Endodermal cell (in vitro differentiated cells): ENCODE measurements around the gene LRMDA. TPM values are rescaled to one million over a fixed set of nuclear protein-coding genes. Genes with fewer than 3 reads are reported as not detected.

Source experiments
- DNase-seq: peaks from one replicate; pipeline ENCODE4 v3.0.0-alpha.2; 2017
- H3K27ac ChIP-seq: 2 replicates; pipeline ENCODE4 v1.5.1; 2013; ENCODE audit warnings: mild to moderate bottlenecking, low read depth, low read length, moderate library complexity
- H3K27me3 ChIP-seq: 2 replicates; pipeline ENCODE4 v1.6.1; 2013; ENCODE audit warnings: mild to moderate bottlenecking, low read length, moderate library complexity; ENCODE audit not compliant: insufficient read depth, control insufficient read depth, poor library complexity, severe bottlenecking
- H3K36me3 ChIP-seq: 2 replicates; pipeline ENCODE4 v1.7.0; 2013; ENCODE audit warnings: mild to moderate bottlenecking, low read length, moderate library complexity; ENCODE audit not compliant: control insufficient read depth, insufficient read depth
- H3K4me1 ChIP-seq: one replicate; pipeline ENCODE4 v1.7.0; 2013; ENCODE audit warnings: low read length; ENCODE audit not compliant: control insufficient read depth, insufficient read depth
- H3K4me3 ChIP-seq: 2 replicates; pipeline ENCODE4 v1.5.1; 2013; ENCODE audit warnings: mild to moderate bottlenecking, low read length, moderate library complexity
- H3K9ac ChIP-seq: 2 replicates; pipeline ENCODE4 v1.6.1; 2013; ENCODE audit warnings: mild to moderate bottlenecking, low read length, moderate library complexity; ENCODE audit not compliant: poor library complexity, severe bottlenecking; ENCODE audit errors: extremely low read depth
- H3K9me3 ChIP-seq: 2 replicates; pipeline ENCODE4 v1.6.1; 2013; ENCODE audit warnings: mild to moderate bottlenecking, low read length, moderate library complexity; ENCODE audit not compliant: control insufficient read depth
- H3K27ac Mint-ChIP-seq: 2 replicates; pipeline ENCODE4 v1.8.0; 2020; ENCODE audit warnings: mixed read lengths
- H3K27me3 Mint-ChIP-seq: 2 replicates; pipeline ENCODE4 v1.8.0; 2021; ENCODE audit warnings: mild to moderate bottlenecking, mixed read lengths; ENCODE audit not compliant: insufficient read depth
- H3K36me3 Mint-ChIP-seq: 2 replicates; pipeline ENCODE4 v1.8.0; 2020; ENCODE audit warnings: low read depth, mixed read lengths
- H3K4me1 Mint-ChIP-seq: 2 replicates; pipeline ENCODE4 v1.8.0; 2020; ENCODE audit warnings: mixed read lengths
- H3K4me3 Mint-ChIP-seq: 2 replicates; pipeline ENCODE4 v1.8.0; 2020; ENCODE audit warnings: mild to moderate bottlenecking, moderate library complexity, mixed read lengths
- H3K9me3 Mint-ChIP-seq: 2 replicates; pipeline ENCODE4 v1.8.0; 2020; ENCODE audit warnings: mild to moderate bottlenecking, mixed read lengths
- CTCF ChIP-seq: fragments of 200-600 bp; sonication (generic); conservative IDR thresholded peaks from 2 replicates; pipeline ENCODE4 v1.5.0; 2021; ENCODE audit warnings: antibody characterized with exemption, mild to moderate bottlenecking
- WGBS, 2 experiments: methylation state at CpG; one replicate each; pipeline versions ENCODE4 v1.1.5 to v1.1.7; 2013; ENCODE audit warnings: missing lambda C conversion rate in 2 of 2, mixed read lengths in 1 of 2; ENCODE audit not compliant: insufficient coverage in 1 of 2, insufficient read length in 1 of 2; 5-methylcytosine and 5-hydroxymethylcytosine counted together
- total RNA-seq, 2 donors: library from RNA; stranded (reverse); fragmentation: NEBNext Ultra II Directional in 1 of 2; extraction: Animal tissue kit (Norgen Biotek cat#: 25700) in 1 of 2; gene quantifications; 2 replicates in 1 of 2; 3 replicates in 1 of 2; pipeline ENCODE4 v1.2.1, GENCODE V29; 2021

LRMDA gene
- total RNA-seq, 2 donors from 2014 or later = 1.7 to 5.1 TPM

GRCh38 chr10:76125900-76126299, 694.5 kb downstream of the LRMDA start:
- Histone ChIP-seq H3K9ac (no peak overlapping the region), H3K9me3 (no peaks in the 10 kb centered on the region), H3K4me1 (no peaks in the 10 kb centered on the region), H3K4me3 (no peak overlapping the region), H3K36me3 (no peaks in the 10 kb centered on the region), H3K27ac (no peak overlapping the region), H3K27me3 (no peaks in the 10 kb centered on the region)
- WGBS, 2 experiments = 85 to 97% methylated on average over 2 of the region's 2 CpGs
- Mint-ChIP-seq H3K4me3 (no peak overlapping the region), H3K9me3 (no peaks in the 10 kb centered on the region), H3K4me1 (no peaks in the 10 kb centered on the region), H3K27me3 (peaks cover 2% of the 10 kb centered on the region), H3K36me3 (no peaks in the 10 kb centered on the region), H3K27ac (no peak overlapping the region)
- DNase-seq = no peak
- TF ChIP-seq CTCF = no peak

GRCh38 chr10:76126607-76127527, 695.4 kb downstream of the LRMDA start:
- Histone ChIP-seq H3K27me3 (no peaks in the 10 kb centered on the region), H3K9me3 (no peaks in the 10 kb centered on the region), H3K27ac (no peak overlapping the region), H3K4me3 (no peak overlapping the region), H3K4me1 (no peaks in the 10 kb centered on the region), H3K36me3 (no peaks in the 10 kb centered on the region), H3K9ac (no peak overlapping the region)
- Mint-ChIP-seq H3K36me3 (no peaks in the 10 kb centered on the region), H3K27ac (no peak overlapping the region), H3K4me1 (no peaks in the 10 kb centered on the region), H3K27me3 (peaks cover 2% of the 10 kb centered on the region), H3K9me3 (no peaks in the 10 kb centered on the region), H3K4me3 (no peak overlapping the region)
- no peak for TF ChIP-seq CTCF
- DNase-seq = no peak
- WGBS, 2 experiments = 94% methylated on average over 4 to 5 of the region's 5 CpGs

- no peak overlapping the region for H3K4me3 Mint-ChIP-seq
- Histone ChIP-seq H3K36me3 (no peaks in the 10 kb centered on the region), H3K4me1 (no peaks in the 10 kb centered on the region), H3K4me3 (no peak overlapping the region), H3K9ac (no peak overlapping the region), H3K27me3 (no peaks in the 10 kb centered on the region), H3K9me3 (no peaks in the 10 kb centered on the region), H3K27ac (no peak overlapping the region)
- H3K36me3 Mint-ChIP-seq = no peaks in the 10 kb centered on the region
- H3K9me3 Mint-ChIP-seq = no peaks in the 10 kb centered on the region
- 88% methylated on average over 6 of the region's 6 CpGs; no CpG with 5 or more reads in 1 of the 2 experiments for WGBS, 2 experiments
- peaks cover 2% of the 10 kb centered on the region for H3K27me3 Mint-ChIP-seq
- no peak for TF ChIP-seq CTCF
- no peaks in the 10 kb centered on the region for H3K4me1 Mint-ChIP-seq
- no peak overlapping the region for H3K27ac Mint-ChIP-seq
- no peak for DNase-seq
Measured at GRCh38 chr10:76127984-76128589, 696.7 kb downstream of the LRMDA start.
